ENCODE data around the gene RAD51B.

The RAD51B gene

DNA sequence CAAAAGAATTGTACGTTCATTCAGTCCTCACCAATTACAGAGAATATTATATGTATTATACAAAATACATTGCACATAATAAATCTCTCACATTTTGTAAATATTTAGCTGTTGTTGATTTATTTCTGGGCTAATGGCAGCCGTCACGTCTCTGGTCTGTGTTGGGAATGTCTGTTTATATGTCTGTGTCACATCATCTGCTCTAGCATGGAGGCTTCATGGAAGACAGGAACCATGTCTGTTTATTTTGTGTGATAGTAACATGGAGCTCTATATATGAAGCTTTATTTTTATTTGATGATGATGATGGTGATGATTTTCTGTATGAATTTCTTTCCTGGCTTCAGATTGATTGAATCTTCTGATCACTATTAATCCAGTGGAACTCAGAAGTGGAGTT lies 138.4 kb downstream of the RAD51B start:
- no peak overlapping the region for H3K4me3 ChIP-seq (ENCODE audit: low read depth, low read length)
- in situ Hi-C loops (cut with HindIII; ENCODE audit: low sequenced_read_pairs) = no loop called here
- DNase-seq (ENCODE audit: low read depth, low spot score) = no peak
- TF ChIP-seq CTCF (IDR thresholded peaks at IDR 0.05; ENCODE audit: low read depth, low read length) = no peak

DNA sequence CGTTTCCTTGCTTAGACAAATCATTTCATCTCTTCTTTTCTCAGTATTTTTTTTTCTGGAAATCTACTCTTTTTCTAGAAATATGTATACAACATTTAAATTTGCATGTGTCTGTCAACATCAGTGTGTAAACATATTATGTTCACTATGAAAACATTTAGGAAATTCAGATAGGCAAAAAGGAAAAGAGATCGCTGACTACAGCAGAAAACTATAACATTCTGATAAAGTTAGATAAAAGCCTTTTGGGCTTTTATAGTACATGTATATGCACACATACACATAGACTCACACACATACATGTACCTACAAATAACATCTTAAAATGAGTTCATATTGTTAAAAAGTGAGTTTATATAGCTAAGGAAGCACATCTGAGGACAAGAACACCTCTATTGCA lies 142.1 kb downstream of the RAD51B start:
- no peak for DNase-seq (ENCODE audit: low read depth, low spot score)
- TF ChIP-seq CTCF (IDR thresholded peaks at IDR 0.05; ENCODE audit: low read depth, low read length) = no peak
- in situ Hi-C loops (cut with HindIII; ENCODE audit: low sequenced_read_pairs) = no loop called here
- H3K4me3 ChIP-seq (ENCODE audit: low read depth, low read length) = no peak overlapping the region

DNA sequence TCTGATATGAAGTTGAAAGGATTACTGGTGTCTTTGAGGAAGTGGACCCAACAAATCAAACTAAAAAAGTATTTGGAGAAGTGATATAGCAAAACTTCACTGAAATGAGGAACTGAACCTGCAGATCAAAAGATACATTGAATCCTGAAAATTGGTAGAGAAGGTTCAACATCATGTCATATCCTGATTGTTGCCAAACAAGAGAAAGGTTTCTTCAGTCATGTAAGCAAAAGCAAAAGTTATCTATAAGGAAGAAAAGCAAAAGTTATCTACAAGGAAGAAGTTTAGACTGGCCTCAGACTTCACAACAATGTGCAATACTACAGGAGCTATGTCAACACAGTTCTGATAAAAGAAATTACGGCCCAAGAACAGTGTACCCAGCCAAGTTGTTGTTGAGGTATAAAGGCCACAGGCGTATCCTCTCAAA lies 142.7 kb downstream of the RAD51B start:
- in situ Hi-C loops (cut with HindIII; ENCODE audit: low sequenced_read_pairs) = no loop called here

DNA sequence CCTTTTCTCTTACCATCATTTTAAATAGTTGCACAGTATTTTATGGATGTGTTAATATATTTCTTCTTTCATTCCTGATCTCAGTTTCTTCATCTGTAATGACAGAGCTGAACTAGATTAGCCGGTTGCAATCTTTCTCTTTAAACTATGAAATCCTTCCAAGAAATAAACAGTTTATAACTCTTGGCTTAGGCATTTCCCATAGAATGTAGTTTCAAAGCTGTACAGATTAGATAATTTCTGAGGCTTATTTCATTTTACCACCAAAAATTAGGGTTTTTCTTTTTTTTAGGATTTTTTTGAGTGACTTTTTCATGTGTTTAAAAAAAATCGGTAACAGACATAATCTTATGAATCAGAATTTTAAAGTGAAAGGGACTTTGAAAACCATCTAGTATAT lies 144.0 kb downstream of the RAD51B start:
- no peak for TF ChIP-seq CTCF (IDR thresholded peaks at IDR 0.05; ENCODE audit: low read depth, low read length)
- DNase-seq (ENCODE audit: low read depth, low spot score) = no peak
- in situ Hi-C loops (cut with HindIII; ENCODE audit: low sequenced_read_pairs) = no loop called here
- H3K4me3 ChIP-seq (ENCODE audit: low read depth, low read length) = no peak overlapping the region

More for the DNA sequence above, 142.7 kb downstream of the RAD51B start:
- TF ChIP-seq CTCF (IDR thresholded peaks at IDR 0.05; ENCODE audit: low read depth, low read length) = no peak
- H3K4me3 ChIP-seq (ENCODE audit: low read depth, low read length) = no peak overlapping the region
- DNase-seq (ENCODE audit: low read depth, low spot score) = no peak

DNA sequence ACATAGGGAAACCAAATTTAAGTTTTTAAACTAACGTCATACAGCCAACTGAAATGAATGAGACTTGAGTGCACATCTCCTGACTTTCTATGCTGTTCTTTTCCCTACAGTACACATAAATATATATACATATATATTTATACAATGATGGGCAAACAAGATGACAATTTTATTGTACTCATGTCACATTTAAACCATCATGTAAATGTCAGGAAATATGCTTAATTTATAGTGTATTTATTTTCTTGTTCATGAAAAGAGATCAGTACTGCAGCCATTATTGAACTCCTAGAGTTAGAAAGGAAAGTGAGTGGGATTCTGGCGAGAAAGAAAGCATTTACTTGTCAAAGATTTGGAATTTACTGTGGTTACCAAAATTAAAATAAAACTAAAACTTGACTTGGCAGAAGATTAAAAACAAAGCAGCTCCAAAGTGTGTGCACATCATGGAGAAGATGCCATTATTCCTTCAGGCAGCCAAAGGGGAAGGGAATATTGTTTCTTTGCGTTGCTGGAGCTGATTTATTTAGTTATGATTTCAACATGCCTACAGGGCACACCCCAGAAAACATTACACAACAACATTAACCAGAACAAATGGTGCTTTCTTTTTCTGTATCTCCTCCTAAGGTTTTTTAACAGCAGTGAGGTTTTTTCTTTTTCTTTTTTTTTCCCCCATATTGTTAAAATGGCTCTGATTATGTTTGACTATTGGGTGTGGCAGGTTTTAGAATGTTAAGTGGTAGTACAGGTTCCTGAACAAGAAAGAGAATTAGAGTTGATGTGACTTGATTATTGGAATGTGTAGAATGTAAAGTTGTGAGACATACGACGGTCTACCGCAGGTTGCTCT lies 144.6 kb downstream of the RAD51B start:
- H3K4me3 ChIP-seq (ENCODE audit: low read depth, low read length) = no peak overlapping the region
- no peak for DNase-seq (ENCODE audit: low read depth, low spot score)
- TF ChIP-seq CTCF (IDR thresholded peaks at IDR 0.05; ENCODE audit: low read depth, low read length) = no peak
- in situ Hi-C loops (cut with HindIII; ENCODE audit: low sequenced_read_pairs) = no loop called here

DNA sequence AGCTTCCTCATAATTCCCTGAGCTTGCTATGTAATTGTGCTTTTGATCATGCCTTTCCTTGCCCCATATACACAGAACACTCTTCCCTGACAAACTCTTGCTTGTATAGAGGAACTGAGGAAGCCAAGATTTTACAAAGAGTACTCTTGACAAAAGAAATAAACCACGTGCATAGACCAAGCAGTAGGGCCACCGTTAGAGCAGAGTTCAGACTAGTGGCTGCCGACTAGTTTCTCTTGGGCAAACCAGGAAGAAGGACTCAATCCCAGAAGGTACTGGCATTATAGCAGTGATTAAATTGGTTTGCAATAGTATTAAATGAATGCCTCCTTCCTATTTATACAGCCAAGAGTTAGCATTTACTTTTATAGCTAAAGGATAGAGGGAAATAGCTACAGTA lies 146.1 kb downstream of the RAD51B start:
- in situ Hi-C loops (cut with HindIII; ENCODE audit: low sequenced_read_pairs) = no loop called here
- H3K4me3 ChIP-seq (ENCODE audit: low read depth, low read length) = no peak overlapping the region
- DNase-seq (ENCODE audit: low read depth, low spot score) = no peak
- no peak for TF ChIP-seq CTCF (IDR thresholded peaks at IDR 0.05; ENCODE audit: low read depth, low read length)
